Karpas-422 (cell line): ENCODE measurements around the gene KLK8. TPM values are rescaled to one million over a fixed set of nuclear protein-coding genes. Genes with fewer than 3 reads are reported as not detected.

Experiments
- DNase-seq: peaks from one replicate; pipeline ENCODE4 v3.0.0-alpha.2; 2015
- H2AFZ ChIP-seq: fragments of 200-600 bp; sonication (generic); 2 replicates; pipeline ENCODE4 v1.6.1; 2014; ENCODE audit warnings: antibody characterized with exemption, low read length, mixed read lengths
- H3K27ac ChIP-seq: fragments of 200-600 bp; sonication (generic); 2 replicates; pipeline ENCODE4 v1.5.1; 2014; ENCODE audit warnings: mild to moderate bottlenecking, low read length, moderate library complexity
- H3K27me3 ChIP-seq: fragments of 200-600 bp; sonication (generic); 2 replicates; pipeline ENCODE4 v1.6.1; 2014; ENCODE audit warnings: low read length, mixed read lengths
- H3K36me3 ChIP-seq: fragments of 200-600 bp; sonication (generic); 2 replicates; pipeline ENCODE4 v1.6.1; 2014; ENCODE audit warnings: low read length, mixed read lengths; ENCODE audit not compliant: insufficient read depth
- H3K4me1 ChIP-seq: fragments of 200-600 bp; sonication (generic); 2 replicates; pipeline ENCODE4 v1.6.1; 2014; ENCODE audit warnings: mild to moderate bottlenecking, low read length, mixed read lengths
- H3K4me2 ChIP-seq: fragments of 200-600 bp; sonication (generic); 2 replicates; pipeline ENCODE4 v1.6.1; 2014; ENCODE audit warnings: low read length, low read depth, mild to moderate bottlenecking; ENCODE audit not compliant: poor library complexity, severe bottlenecking
- H3K4me3 ChIP-seq: fragments of 200-600 bp; sonication (generic); 2 replicates; pipeline ENCODE4 v1.5.1; 2014; ENCODE audit warnings: mild to moderate bottlenecking, antibody characterized with exemption, low read length, mixed read lengths
- H3K79me2 ChIP-seq: fragments of 200-600 bp; sonication (generic); 2 replicates; pipeline ENCODE4 v1.6.1; 2014; ENCODE audit warnings: mild to moderate bottlenecking, low read length, mixed read lengths
- H3K9ac ChIP-seq: fragments of 200-600 bp; sonication (generic); 2 replicates; pipeline ENCODE4 v1.6.0; 2014; ENCODE audit warnings: low read length
- H3K9me2 ChIP-seq: fragments of 200-600 bp; sonication (generic), shearing (Covaris generic); replicated peaks from 2 replicates; pipeline ENCODE4 v1.6.0; 2014; ENCODE audit warnings: mild to moderate bottlenecking, low read length, moderate library complexity; ENCODE audit not compliant: insufficient read depth
- H3K9me3 ChIP-seq: fragments of 300-700, 200-600 bp; sonication (generic); 2 replicates; pipeline ENCODE4 v1.6.1; 2014; ENCODE audit warnings: low read length, mixed read lengths
- H4K20me1 ChIP-seq: fragments of 200-600 bp; sonication (generic); 2 replicates; pipeline ENCODE4 v1.6.1; 2014; ENCODE audit warnings: mild to moderate bottlenecking, antibody characterized with exemption, low read length, low read depth; ENCODE audit not compliant: insufficient read depth
- total RNA-seq: library from RNA; depleted of rRNA; stranded (reverse); fragments of >200 nt; shearing (Covaris generic); gene quantifications from 2 replicates; pipeline ENCODE4 v1.2.3, GENCODE V29; 2014; ENCODE audit warnings: low replicate concordance

The KLK8 gene
- total RNA-seq, 1 experiment from 2014 or later = not detected

DNA sequence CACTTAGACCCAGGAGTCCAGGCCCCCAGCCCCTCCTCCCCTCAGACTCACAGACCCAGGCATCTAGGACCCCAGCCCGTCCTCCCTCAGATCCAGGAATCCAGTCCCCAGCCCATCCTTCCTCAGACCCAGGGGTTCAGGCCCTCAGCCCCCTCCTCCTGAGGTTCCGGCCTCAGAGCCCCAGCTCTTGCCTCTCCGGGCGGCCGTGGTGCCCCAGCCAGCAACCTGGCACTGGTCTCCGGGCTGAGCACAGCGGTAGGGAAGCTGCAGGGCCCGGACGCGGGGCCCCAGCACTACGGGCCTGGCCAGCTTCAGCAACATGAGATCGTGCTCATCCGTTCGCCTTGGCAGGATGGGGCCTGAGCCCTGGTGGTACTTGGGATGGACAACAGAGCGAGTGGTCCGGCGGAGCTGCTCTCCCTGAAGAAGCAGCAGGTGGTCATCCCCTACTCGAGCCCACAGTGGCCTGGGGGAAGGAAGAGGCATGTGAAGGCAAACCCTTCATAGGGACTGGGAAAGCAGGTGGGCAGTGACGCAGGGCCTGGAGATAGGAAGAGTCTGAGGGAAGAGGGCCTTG lies 14.4 kb upstream of the KLK8 start:
- H3K27me3 ChIP-seq = no peaks in the 10 kb centered on the region

DNA sequence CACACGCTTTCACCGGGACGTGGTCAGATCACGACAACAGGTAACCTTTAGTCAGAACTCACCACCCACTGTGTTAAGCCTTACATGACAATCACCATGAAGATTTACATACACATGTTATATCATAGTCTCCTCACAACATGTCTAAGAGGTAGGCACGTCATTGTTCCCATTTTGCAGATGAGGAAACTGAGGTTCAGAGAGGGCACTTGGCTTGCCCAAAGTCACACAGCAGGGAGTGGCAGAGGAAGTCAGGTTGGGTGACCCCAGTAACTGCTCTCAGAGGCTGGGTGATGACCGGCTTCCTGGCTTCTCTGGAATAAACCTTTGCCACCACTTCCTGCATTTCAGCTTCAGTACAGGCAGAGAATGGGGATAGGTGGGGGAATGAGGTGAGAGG lies 12.8 kb upstream of the KLK8 start:
- Histone ChIP-seq H3K9ac (no peak overlapping the region), H3K36me3 (no peaks in the 10 kb centered on the region), H2AFZ (no peak overlapping the region), H3K27me3 (no peaks in the 10 kb centered on the region), H3K4me3 (no peak overlapping the region), H3K9me3 (no peaks in the 10 kb centered on the region), H4K20me1 (peaks cover 3% of the 10 kb centered on the region; the same call in 1 of the 2 replicates), H3K4me2 (no peak overlapping the region), H3K4me1 (no peaks in the 10 kb centered on the region), H3K27ac (no peak overlapping the region), H3K9me2 (no peaks in the 10 kb centered on the region), H3K79me2 (no peaks in the 10 kb centered on the region)
- no peak for DNase-seq

More for the DNA sequence above, 14.4 kb upstream of the KLK8 start:
- Histone ChIP-seq H4K20me1 (peaks cover 3% of the 10 kb centered on the region; the same call in 1 of the 2 replicates), H3K9me3 (no peaks in the 10 kb centered on the region), H3K36me3 (no peaks in the 10 kb centered on the region), H3K4me2 (no peak overlapping the region), H3K9me2 (no peaks in the 10 kb centered on the region), H3K27ac (no peak overlapping the region), H3K79me2 (no peaks in the 10 kb centered on the region), H3K4me3 (no peak overlapping the region), H3K4me1 (no peaks in the 10 kb centered on the region), H2AFZ (no peak overlapping the region), H3K9ac (no peak overlapping the region)
- no peak for DNase-seq

- no peaks in the 10 kb centered on the region for H3K36me3 ChIP-seq
- no peaks in the 10 kb centered on the region for H3K9me2 ChIP-seq
- no peaks in the 10 kb centered on the region for H3K27me3 ChIP-seq
- no peak overlapping the region for H2AFZ ChIP-seq
- DNase-seq = no peak
- H3K4me2 ChIP-seq = no peak overlapping the region
- H4K20me1 ChIP-seq = peaks cover 3% of the 10 kb centered on the region; the same call in 1 of the 2 replicates
- no peak overlapping the region for H3K4me3 ChIP-seq
- H3K79me2 ChIP-seq = no peaks in the 10 kb centered on the region
- no peaks in the 10 kb centered on the region for H3K4me1 ChIP-seq
- no peak overlapping the region for H3K27ac ChIP-seq
- no peak overlapping the region for H3K9ac ChIP-seq
- H3K9me3 ChIP-seq = no peaks in the 10 kb centered on the region
Measured at GRCh38 chr19:51012661-51013190, 11.3 kb upstream of the KLK8 start.

DNA sequence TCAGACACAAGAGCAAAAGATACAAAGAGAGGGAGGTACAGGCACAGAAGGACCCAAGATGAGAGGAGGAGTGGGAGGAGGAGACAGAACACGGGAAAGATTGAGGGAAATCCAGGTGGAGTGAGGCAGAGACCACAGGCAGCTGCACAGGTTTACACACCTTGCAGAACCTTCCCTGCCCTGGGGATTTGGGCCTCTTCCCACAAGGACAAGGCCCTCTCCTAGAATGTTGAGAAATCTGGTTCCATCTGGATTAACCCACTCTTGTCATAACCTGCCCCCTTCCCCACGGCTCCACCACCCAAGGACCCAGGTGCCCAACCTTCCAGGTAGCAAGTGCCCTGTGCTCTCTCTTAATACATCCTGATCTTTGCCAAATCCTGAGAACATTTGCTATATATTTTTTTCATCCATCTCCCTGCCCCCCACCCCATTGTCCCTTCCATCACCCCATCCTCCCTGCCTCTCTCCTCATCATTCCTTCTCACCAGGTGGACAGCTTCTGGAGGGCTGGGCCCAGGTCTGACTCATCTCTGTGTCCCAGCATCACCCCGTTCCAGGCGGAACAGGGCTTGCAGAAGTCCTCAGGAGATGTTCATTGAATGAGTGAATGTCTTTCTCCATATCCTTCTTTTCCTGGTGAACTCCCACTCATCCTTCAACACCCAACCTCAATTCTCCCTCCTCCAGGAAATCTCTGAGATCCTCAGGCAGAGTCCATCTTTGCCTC lies 8.8 kb upstream of the KLK8 start:
- H3K4me2 ChIP-seq = no peak overlapping the region
- no peaks in the 10 kb centered on the region for H3K79me2 ChIP-seq
- no peak overlapping the region for H3K4me3 ChIP-seq
- H3K9ac ChIP-seq = no peak overlapping the region
- no peaks in the 10 kb centered on the region for H3K36me3 ChIP-seq
- no peaks in the 10 kb centered on the region for H3K9me2 ChIP-seq
- no peaks in the 10 kb centered on the region for H3K9me3 ChIP-seq
- no peaks in the 10 kb centered on the region for H3K27me3 ChIP-seq
- H3K4me1 ChIP-seq = no peaks in the 10 kb centered on the region
- 0 out of 2 replicates have a peak, but pooled peaks cover under 1% of the 10 kb centered on the region for H4K20me1 ChIP-seq
- H3K27ac ChIP-seq = no peak overlapping the region
- no peak for DNase-seq
- H2AFZ ChIP-seq = no peak overlapping the region

DNA sequence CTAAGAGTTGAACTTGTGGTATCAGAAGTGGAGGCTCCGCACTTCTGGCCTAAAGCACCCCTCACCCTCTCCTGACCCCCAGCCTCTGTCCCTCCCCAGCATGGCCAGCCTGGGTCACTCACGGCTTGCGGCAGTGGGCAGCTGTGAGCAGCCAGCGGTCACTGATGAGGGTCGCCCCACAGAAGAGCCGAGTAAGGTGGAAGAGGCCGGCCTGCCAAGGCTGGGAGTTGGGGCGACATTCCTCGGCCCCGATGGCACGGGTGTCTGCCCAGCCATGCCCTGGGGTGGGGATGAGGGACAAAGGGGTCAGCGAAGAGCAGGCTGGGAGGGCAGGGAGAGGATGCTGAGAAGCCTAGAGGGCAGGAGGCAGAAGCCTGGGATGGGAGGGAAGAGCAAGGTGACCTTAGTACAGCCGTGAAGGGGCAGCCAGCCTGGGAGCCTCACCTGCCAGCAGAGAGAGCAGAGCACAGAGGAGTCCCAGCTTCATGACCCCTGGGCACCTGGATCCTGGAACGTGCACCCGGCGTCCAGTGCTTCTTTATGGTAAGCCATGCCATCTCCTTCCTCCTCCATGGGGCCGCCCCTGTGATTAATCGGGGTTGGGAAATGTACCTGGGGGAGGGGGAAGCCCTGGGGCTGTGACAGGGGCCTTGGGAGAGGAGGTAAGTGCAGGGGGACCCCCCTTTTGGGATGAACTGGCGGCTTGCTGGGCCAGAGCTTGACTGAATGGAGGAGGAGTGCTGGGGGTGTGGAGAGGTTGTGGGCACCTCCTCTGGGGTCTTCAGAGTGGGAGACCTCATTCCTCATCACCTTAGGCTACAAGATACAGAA lies 7.9 kb upstream of the KLK8 start:
- no peak overlapping the region for H3K9ac ChIP-seq
- no peaks in the 10 kb centered on the region for H3K79me2 ChIP-seq
- H3K9me2 ChIP-seq = no peaks in the 10 kb centered on the region
- no peaks in the 10 kb centered on the region for H3K36me3 ChIP-seq
- no peaks in the 10 kb centered on the region for H3K4me1 ChIP-seq
- H3K4me3 ChIP-seq = no peak overlapping the region
- no peak overlapping the region for H3K4me2 ChIP-seq
- no peak for DNase-seq
- H3K9me3 ChIP-seq = no peaks in the 10 kb centered on the region
- no peak overlapping the region for H3K27ac ChIP-seq
- no peaks in the 10 kb centered on the region for H3K27me3 ChIP-seq
- H4K20me1 ChIP-seq = no peaks in the 10 kb centered on the region
- no peak overlapping the region for H2AFZ ChIP-seq

- Histone ChIP-seq H3K36me3 (no peaks in the 10 kb centered on the region), H3K27me3 (no peaks in the 10 kb centered on the region), H3K4me1 (no peaks in the 10 kb centered on the region), H3K79me2 (no peaks in the 10 kb centered on the region), H4K20me1 (no peaks in the 10 kb centered on the region), H3K4me2 (no peak overlapping the region), H3K9me2 (no peaks in the 10 kb centered on the region), H3K4me3 (no peak overlapping the region), H2AFZ (no peak overlapping the region), H3K9me3 (no peaks in the 10 kb centered on the region), H3K27ac (no peak overlapping the region), H3K9ac (no peak overlapping the region)
- DNase-seq = no peak
Measured at GRCh38 chr19:51007488-51007887, 6.1 kb upstream of the KLK8 start.

DNA sequence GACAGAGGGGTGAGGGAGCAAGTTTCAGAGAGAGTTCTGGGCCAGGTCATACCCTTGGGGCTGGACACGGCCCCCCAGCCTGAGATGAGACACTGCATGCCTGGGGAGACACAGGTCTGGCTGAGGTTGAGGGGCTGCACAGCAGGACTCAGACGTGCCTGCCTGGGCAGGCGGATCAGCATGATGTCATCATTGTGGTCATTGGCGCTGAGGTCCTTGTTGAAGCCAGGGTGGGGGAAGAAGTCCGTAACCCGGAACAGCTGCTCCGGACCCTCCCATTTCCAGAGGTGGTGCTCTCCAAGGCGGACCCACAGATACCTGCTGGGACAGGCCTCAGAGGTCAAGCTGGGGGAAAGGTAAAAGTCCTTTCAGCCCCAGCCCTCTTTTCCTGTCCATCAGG lies 5.0 kb upstream of the KLK8 start:
- H3K36me3 ChIP-seq = no peaks in the 10 kb centered on the region
- no peaks in the 10 kb centered on the region for H3K27me3 ChIP-seq
- H3K4me2 ChIP-seq = no peak overlapping the region
- H3K27ac ChIP-seq = no peak overlapping the region
- H2AFZ ChIP-seq = no peak overlapping the region
- H3K9me2 ChIP-seq = no peaks in the 10 kb centered on the region
- no peaks in the 10 kb centered on the region for H4K20me1 ChIP-seq
- no peaks in the 10 kb centered on the region for H3K9me3 ChIP-seq
- H3K4me3 ChIP-seq = no peak overlapping the region
- H3K4me1 ChIP-seq = no peaks in the 10 kb centered on the region
- DNase-seq = no peak
- H3K79me2 ChIP-seq = no peaks in the 10 kb centered on the region
- no peak overlapping the region for H3K9ac ChIP-seq

DNA sequence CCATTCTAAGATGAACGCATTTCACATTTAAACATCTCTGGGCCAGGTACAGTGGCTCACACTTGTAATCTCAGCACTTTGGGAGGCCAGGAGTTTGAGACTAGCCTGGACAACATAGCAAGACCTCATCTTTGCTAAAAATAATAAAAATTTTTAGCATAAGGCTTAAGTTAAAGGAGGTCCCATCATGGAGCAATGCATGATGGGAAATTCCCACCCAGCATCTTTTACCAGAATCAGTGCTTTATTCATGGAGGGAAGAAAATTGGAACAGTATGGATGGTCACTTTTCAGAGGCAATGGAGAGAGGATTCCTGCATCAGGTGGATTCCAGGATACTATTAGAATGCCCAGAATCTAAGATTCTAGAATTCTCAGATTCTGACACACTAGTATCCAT lies 3.8 kb upstream of the KLK8 start:
- no peak overlapping the region for H2AFZ ChIP-seq
- no peaks in the 10 kb centered on the region for H3K36me3 ChIP-seq
- no peak overlapping the region for H3K4me2 ChIP-seq
- H3K79me2 ChIP-seq = no peaks in the 10 kb centered on the region
- no peaks in the 10 kb centered on the region for H3K27me3 ChIP-seq
- no peaks in the 10 kb centered on the region for H4K20me1 ChIP-seq
- H3K27ac ChIP-seq = no peak overlapping the region
- H3K4me3 ChIP-seq = no peak overlapping the region
- no peak for DNase-seq
- H3K9me3 ChIP-seq = no peaks in the 10 kb centered on the region
- H3K4me1 ChIP-seq = no peaks in the 10 kb centered on the region
- H3K9ac ChIP-seq = no peak overlapping the region
- H3K9me2 ChIP-seq = no peaks in the 10 kb centered on the region
